Neural cell (in vitro differentiated cells): ENCODE measurements around the gene LRRC8C. TPM values are rescaled to one million over a fixed set of nuclear protein-coding genes. Genes with fewer than 3 reads are reported as not detected.

ENCODE experiments used
- H2AFZ ChIP-seq: fragments of 200-600, 300-800 bp; sonication (generic), shearing (Covaris generic); 2 replicates; pipeline ENCODE4 v1.6.0; 2014; ENCODE audit warnings: low read depth, mild to moderate bottlenecking, antibody characterized with exemption, low read length, moderate library complexity
- H3F3A ChIP-seq: fragments of 200-600 bp; shearing (Covaris generic); 2 replicates; pipeline ENCODE4 v1.6.1; 2016; ENCODE audit warnings: mild to moderate bottlenecking, moderate library complexity, mixed read lengths, antibody characterized with exemption, low read length; ENCODE audit not compliant: insufficient read depth, poor library complexity, severe bottlenecking
- H3K27ac ChIP-seq: fragments of 200-600, 300-800 bp; sonication (generic), shearing (Covaris generic); 2 replicates; pipeline ENCODE4 v1.5.1; 2014; ENCODE audit warnings: mild to moderate bottlenecking, low read length, moderate library complexity
- H3K27me3 ChIP-seq: fragments of 300-800, 200-600 bp; sonication (generic), shearing (Covaris generic); 2 replicates; pipeline ENCODE4 v1.6.0; 2014; ENCODE audit warnings: mild to moderate bottlenecking, low read depth, low read length, moderate library complexity; ENCODE audit not compliant: insufficient read depth
- H3K36me3 ChIP-seq: fragments of 300-800, 200-600 bp; sonication (generic), shearing (Covaris generic); 2 replicates; pipeline ENCODE4 v1.5.1; 2014; ENCODE audit warnings: mild to moderate bottlenecking, antibody characterized with exemption, low read length, moderate library complexity; ENCODE audit not compliant: insufficient read depth
- H3K4me2 ChIP-seq: fragments of 300-800, 200-600 bp; sonication (generic), shearing (Covaris generic); 2 replicates; pipeline ENCODE4 v1.6.0; 2014; ENCODE audit warnings: mild to moderate bottlenecking, low read length
- H3K4me3 ChIP-seq: fragments of 300-800, 200-600 bp; sonication (generic), shearing (Covaris generic); 2 replicates; pipeline ENCODE4 v1.5.1; 2014; ENCODE audit warnings: mild to moderate bottlenecking, low read length, moderate library complexity
- H3K79me2 ChIP-seq: fragments of 200-600 bp; shearing (Covaris generic); replicated peaks from 2 replicates; pipeline ENCODE4 v1.6.0; 2014; ENCODE audit warnings: mild to moderate bottlenecking, low read length, moderate library complexity; ENCODE audit not compliant: insufficient read depth
- H3K9ac ChIP-seq: fragments of 300-800, 200-600 bp; sonication (generic), shearing (Covaris generic); 2 replicates; pipeline ENCODE4 v1.6.1; 2016; ENCODE audit warnings: mild to moderate bottlenecking, low read length, mixed read lengths
- H3K9me2 ChIP-seq: fragments of 200-600 bp; shearing (Covaris generic); 2 replicates; pipeline ENCODE4 v1.6.1; 2016; ENCODE audit warnings: mild to moderate bottlenecking, low read length, mixed read lengths; ENCODE audit not compliant: insufficient read depth
- H3K9me3 ChIP-seq: fragments of 200-600, 300-800 bp; sonication (generic), shearing (Covaris generic); 2 replicates; pipeline ENCODE4 v1.6.1; 2016; ENCODE audit warnings: mild to moderate bottlenecking, mixed run types, low read length, moderate library complexity, mixed read lengths
- H4K20me1 ChIP-seq: fragments of 200-600 bp; shearing (Covaris generic); 2 replicates; pipeline ENCODE4 v1.6.1; 2016; ENCODE audit warnings: mild to moderate bottlenecking, mixed run types; ENCODE audit not compliant: insufficient read depth
- CTCF ChIP-seq: fragments of 450-650 bp; IDR thresholded peaks from 2 replicates; pipeline ENCODE4 v1.5.1; 2014; ENCODE audit warnings: antibody characterized with exemption, mild to moderate bottlenecking, moderate library complexity; ENCODE audit not compliant: poor library complexity, severe bottlenecking
- EP300 ChIP-seq: fragments of 450-650 bp; conservative IDR thresholded peaks from 2 replicates; pipeline ENCODE4 v1.6.1; 2014; ENCODE audit warnings: antibody characterized with exemption, mild to moderate bottlenecking, moderate library complexity; ENCODE audit not compliant: poor library complexity, severe bottlenecking
- EZH2 ChIP-seq: fragments of 200-600, 300-800 bp; shearing (Covaris generic), sonication (generic); IDR thresholded peaks from 2 replicates; pipeline ENCODE4 v1.6.1; 2014; ENCODE audit warnings: antibody characterized with exemption, low read length, borderline replicate concordance, mild to moderate bottlenecking; ENCODE audit not compliant: insufficient read depth, poor library complexity, severe bottlenecking
- MXI1 ChIP-seq: fragments of 450-650 bp; conservative IDR thresholded peaks from 2 replicates; pipeline ENCODE4 v1.6.1; 2014; ENCODE audit warnings: antibody characterized with exemption, mild to moderate bottlenecking; ENCODE audit not compliant: poor library complexity, severe bottlenecking
- POLR2AphosphoS5 ChIP-seq: IDR thresholded peaks from 2 replicates; pipeline ENCODE4 v1.6.1; 2012
- RAD21 ChIP-seq: fragments of 450-650 bp; conservative IDR thresholded peaks from 2 replicates; pipeline ENCODE4 v1.6.1; 2014; ENCODE audit warnings: antibody characterized with exemption, mild to moderate bottlenecking, moderate library complexity
- REST ChIP-seq: IDR thresholded peaks from 2 replicates; pipeline ENCODE4 v1.6.1; 2012; ENCODE audit warnings: borderline replicate concordance
- SMC3 ChIP-seq: fragments of 450-650 bp; conservative IDR thresholded peaks from 2 replicates; pipeline ENCODE4 v1.6.1; 2014; ENCODE audit warnings: antibody characterized with exemption, mild to moderate bottlenecking, moderate library complexity; ENCODE audit not compliant: poor library complexity
- TAF1 ChIP-seq: IDR thresholded peaks from 2 replicates; pipeline ENCODE4 v1.6.1; 2012; ENCODE audit warnings: low read depth
- polyA plus RNA-seq: library from polyadenylated mRNA; depleted of rRNA; stranded (reverse); fragments of >200 nt; gene quantifications from 2 replicates; pipeline ENCODE4 v1.2.3, GENCODE V29; 2014

Gene LRRC8C
- polyA plus RNA-seq, 1 donor from 2014 or later: 0.78 TPM

- H3K27ac ChIP-seq: no peak overlapping the region
- H3K27me3 ChIP-seq: peaks cover 17% of the 10 kb centered on the region
- no peaks in the 10 kb centered on the region for H3K9me2 ChIP-seq
- no peaks in the 10 kb centered on the region for H3K36me3 ChIP-seq
- no peak overlapping the region for H2AFZ ChIP-seq
- no peak overlapping the region for H3K9ac ChIP-seq
- no peaks in the 10 kb centered on the region for H4K20me1 ChIP-seq
- H3F3A ChIP-seq: no peaks in the 10 kb centered on the region
- H3K4me3 ChIP-seq: no peak overlapping the region
- H3K79me2 ChIP-seq: no peaks in the 10 kb centered on the region
- no peak overlapping the region for H3K4me2 ChIP-seq
- no peaks in the 10 kb centered on the region for H3K9me3 ChIP-seq
- TF ChIP-seq EZH2 (no peak), POLR2AphosphoS5 (no peak), TAF1 (no peak), RAD21 (no peak), SMC3 (no peak), EP300 (no peak), CTCF (no peak), MXI1 (no peak), REST (no peak)
These were observed 4.6 kb downstream of the LRRC8C start for GRCh38 chr1:89637496-89637895.

- Histone ChIP-seq H3K4me3 (no peak overlapping the region), H3K9ac (no peak overlapping the region), H3K36me3 (no peaks in the 10 kb centered on the region), H3K9me2 (no peaks in the 10 kb centered on the region), H3K4me2 (no peak overlapping the region), H2AFZ (no peak overlapping the region), H3K27me3 (no peaks in the 10 kb centered on the region), H3F3A (no peaks in the 10 kb centered on the region), H3K9me3 (no peaks in the 10 kb centered on the region), H3K27ac (no peak overlapping the region), H4K20me1 (no peaks in the 10 kb centered on the region), H3K79me2 (no peaks in the 10 kb centered on the region)
- TF ChIP-seq MXI1 (no peak), CTCF (no peak), SMC3 (no peak), RAD21 (no peak), POLR2AphosphoS5 (no peak), REST (no peak), EP300 (no peak), EZH2 (no peak), TAF1 (no peak)
These were observed 7.5 kb downstream of the LRRC8C start for GRCh38 chr1:89640440-89640839.
